GM13976 (cell line): ENCODE measurements around the gene NPAS3.

Source experiments
- DNase-seq: peaks from one replicate; pipeline ENCODE4 v3.0.0; 2012; ENCODE audit warnings: low spot score
- in situ Hi-C: fragments of 300-500 bp; cut with MboI; formaldehyde crosslinking; loops from one replicate; pipeline ENCODE4 v1.12.0; 2022; ENCODE audit warnings: low sequenced_read_pairs, mixed read lengths, inconsistent platforms; ENCODE audit not compliant: unreplicated experiment
- TF ChIP-seq, protein P1 (sequence below): IDR thresholded peaks from 2 replicates; pipeline ENCODE4 v1.5.1; 2012; ENCODE audit warnings: borderline replicate concordance, mild to moderate bottlenecking; ENCODE audit not compliant: insufficient read depth; ENCODE audit errors: extremely low read depth, missing control alignments, control extremely low read depth

Gene NPAS3

DNA sequence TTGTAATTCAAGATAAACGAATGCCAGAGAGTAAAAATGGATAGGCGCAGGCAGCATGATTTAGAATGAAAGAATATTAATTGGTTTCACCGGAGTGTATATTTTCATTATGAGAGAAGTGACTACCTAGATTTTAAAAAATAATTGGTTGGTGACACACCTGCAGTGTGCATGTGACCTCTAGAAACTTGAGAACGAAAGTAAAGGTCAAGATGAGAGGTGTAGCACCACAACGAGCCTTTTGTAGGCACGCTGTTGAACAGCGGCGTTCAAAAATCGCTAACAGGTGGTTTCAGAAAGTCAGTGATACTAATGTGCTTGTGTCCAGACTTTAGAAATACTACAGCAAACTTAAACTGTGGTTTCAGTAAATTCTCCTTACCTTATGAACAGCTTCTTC, 123.8 kb downstream of the NPAS3 start:
- in situ Hi-C loops = no loop called here
- TF ChIP-seq, protein P1, sequence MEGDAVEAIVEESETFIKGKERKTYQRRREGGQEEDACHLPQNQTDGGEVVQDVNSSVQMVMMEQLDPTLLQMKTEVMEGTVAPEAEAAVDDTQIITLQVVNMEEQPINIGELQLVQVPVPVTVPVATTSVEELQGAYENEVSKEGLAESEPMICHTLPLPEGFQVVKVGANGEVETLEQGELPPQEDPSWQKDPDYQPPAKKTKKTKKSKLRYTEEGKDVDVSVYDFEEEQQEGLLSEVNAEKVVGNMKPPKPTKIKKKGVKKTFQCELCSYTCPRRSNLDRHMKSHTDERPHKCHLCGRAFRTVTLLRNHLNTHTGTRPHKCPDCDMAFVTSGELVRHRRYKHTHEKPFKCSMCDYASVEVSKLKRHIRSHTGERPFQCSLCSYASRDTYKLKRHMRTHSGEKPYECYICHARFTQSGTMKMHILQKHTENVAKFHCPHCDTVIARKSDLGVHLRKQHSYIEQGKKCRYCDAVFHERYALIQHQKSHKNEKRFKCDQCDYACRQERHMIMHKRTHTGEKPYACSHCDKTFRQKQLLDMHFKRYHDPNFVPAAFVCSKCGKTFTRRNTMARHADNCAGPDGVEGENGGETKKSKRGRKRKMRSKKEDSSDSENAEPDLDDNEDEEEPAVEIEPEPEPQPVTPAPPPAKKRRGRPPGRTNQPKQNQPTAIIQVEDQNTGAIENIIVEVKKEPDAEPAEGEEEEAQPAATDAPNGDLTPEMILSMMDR = no peak
- DNase-seq = no peak

DNA sequence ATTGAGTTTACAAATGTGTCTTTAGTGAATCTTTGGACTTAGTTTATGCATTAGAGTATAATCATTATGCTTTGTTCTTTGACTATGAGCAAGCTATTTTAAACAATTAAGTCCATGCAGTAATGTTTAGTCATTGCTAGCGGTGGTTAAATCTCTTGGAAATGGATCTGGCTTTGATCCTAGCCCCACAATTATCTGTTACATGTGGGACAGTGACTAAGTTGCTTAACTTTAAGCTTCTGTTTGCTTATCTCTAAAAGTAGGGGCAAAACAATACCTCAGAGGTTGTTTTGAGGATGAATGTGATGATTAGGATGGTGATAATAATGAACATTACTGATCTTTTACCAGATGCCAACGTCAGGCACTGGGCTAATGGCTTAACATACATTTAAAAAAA, 124.2 kb downstream of the NPAS3 start:
- TF ChIP-seq, protein P1 = no peak
- in situ Hi-C loops = no loop called here
- DNase-seq = no peak

DNA sequence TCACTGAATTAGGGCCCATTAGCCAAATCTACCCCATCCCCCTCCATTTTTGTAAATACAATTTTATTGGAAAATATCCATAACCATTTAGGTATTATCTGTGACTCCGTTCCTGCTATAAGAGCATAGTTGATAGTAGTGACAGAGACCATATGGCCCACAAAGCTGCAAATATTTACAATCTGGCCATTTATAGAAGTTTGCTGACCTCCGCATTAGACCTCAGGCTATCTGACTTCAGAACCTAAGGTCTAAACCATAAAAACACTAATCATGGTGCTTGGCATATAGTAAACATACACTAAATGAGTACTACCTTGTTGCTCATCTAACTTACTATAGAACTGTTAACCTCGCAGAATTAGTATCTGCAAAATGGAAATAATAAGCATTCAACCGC, 124.8 kb downstream of the NPAS3 start:
- DNase-seq = no peak
- TF ChIP-seq, protein P1 = no peak
- in situ Hi-C loops = no loop called here

DNA sequence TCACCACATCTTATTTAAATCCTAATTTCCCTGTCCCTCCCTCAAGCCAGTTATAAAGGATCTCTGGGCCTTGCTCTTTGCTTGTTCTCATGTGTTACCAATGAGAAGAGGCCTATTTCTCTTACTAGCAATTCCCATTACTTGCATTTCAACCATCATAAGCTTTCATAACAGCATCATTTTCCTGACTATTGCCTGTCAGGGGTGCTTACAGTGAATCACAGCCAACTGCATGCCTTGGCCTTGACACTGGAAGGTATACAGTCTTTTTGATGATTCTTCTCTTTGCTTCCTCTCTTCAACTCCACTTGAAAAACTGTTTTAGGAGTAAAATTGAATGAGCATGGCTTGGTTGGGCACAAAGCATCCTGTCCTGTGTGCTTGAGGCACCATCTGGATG, 127.0 kb downstream of the NPAS3 start:
- in situ Hi-C loops = no loop called here
- TF ChIP-seq, protein P1 = no peak

DNA sequence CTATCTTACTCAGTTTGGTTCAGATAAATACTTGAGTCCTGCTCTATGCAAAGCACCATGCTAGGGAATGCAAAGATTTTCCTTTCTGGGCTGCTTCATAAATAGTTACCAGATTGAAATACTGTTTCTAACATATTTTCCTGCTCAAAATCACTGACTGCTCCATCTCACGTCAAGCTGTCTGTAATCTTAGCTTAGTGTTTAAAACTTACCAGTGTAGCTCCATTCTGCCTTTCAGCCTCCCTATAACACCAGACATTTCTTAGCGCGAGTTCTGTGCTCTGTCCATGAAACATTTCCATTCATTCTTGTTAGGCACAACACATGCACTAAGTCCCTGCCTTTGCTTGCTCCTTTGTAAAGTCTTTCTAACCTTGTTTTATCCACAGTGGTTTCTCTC, 129.4 kb downstream of the NPAS3 start:
- TF ChIP-seq, protein P1 = no peak
- in situ Hi-C loops = no loop called here
- DNase-seq = no peak

More for the DNA sequence above, 127.0 kb downstream of the NPAS3 start:
- DNase-seq = no peak

DNA sequence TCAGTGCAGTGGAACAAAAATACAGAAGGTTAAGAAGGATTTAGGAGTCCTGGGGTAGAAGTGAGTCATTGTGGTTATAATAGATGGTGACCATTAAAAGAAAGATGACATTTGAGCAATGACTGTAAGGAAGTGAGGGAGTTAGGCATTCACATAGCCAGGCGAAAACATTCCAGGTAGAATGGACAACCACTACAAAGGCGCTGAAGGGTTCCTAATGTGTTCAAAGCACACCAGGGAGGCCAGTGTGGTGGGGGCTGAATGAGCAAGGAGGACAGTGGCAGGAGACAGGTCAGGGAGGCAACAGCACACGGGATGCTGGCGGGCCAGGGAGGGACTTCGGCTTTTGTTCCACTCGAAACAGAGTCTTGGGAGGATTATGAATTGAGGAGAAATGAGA, 129.9 kb downstream of the NPAS3 start:
- TF ChIP-seq, protein P1 = no peak

DNA sequence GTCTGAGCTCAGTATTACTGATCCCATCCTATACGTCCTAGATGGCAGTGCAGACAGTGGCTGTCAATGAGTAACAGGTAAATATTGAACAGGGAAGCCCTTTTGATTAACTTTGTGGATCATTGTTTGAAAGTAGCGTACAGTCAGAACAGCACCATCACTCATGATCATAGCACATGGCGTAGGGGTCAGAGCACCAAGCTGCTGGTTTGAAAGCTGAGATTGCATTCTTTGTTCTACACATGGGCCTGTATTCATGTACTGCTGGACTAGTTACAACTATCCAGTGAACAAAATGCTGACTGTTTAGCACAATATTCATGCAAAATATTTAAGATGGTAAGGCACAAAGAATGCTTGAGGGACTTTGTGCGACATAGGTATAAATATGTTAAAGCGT, 131.8 kb downstream of the NPAS3 start:
- in situ Hi-C loops = no loop called here
- no peak for DNase-seq
- TF ChIP-seq, protein P1 = no peak

More for the DNA sequence above, 129.9 kb downstream of the NPAS3 start:
- in situ Hi-C loops = no loop called here
- DNase-seq = no peak
